ENCODE results near the gene COL16A1. TPM values are rescaled to one million over a fixed set of nuclear protein-coding genes. Genes with fewer than 3 reads are reported as not detected.
A peak's percentile ranks its signal among the peaks of the same experiment; 100 is the strongest.

COL16A1 gene
- total RNA-seq, 6 donors from 2014 or later = 15.2 to 103 (median 40.7) TPM

- 68 to 73% methylated on average over 4 of the region's 4 CpGs for WGBS, 2 donors
- Histone ChIP-seq H3K4me3 (no peak overlapping the region), H3K4me1 (peaks cover 59 to 84% (median 66%) of the 10 kb centered on the region in 4 donors), H3K27me3 (no peaks in the 10 kb centered on the region), H3K9me3 (no peaks in the 10 kb centered on the region), H3K36me3 (no peaks in the 10 kb centered on the region), H3K27ac (peak overlapping the region in 1 of 4 donors; percentile 50)
- TF ChIP-seq POLR2A (IDR thresholded peaks at IDR 0.05) (no peak), EP300 (IDR thresholded peaks at IDR 0.05) (no peak), POLR2AphosphoS5 (IDR thresholded peaks at IDR 0.05) (no peak), CTCF (IDR thresholded peaks at IDR 0.05) (no peak)
- DNase-seq (no peak), ATAC-seq (ENCODE audit: low FRiP score in 2 of 2) (no peak)
These were observed 62.9 kb downstream of the COL16A1 start for GRCh38 chr1:31640964-31641363.

GRCh38 chr1:31640179-31640578, 63.6 kb downstream of the COL16A1 start:
- H3K36me3 ChIP-seq = peaks cover 0 to 2% (median under 1%) of the 10 kb centered on the region in 4 donors
- no peak for ATAC-seq (ENCODE audit: low FRiP score in 2 of 2)
- H3K27ac ChIP-seq = peak overlapping the region in 2 of 4 donors; percentile 50 to 60

GRCh38 chr1:31639543-31639942, 64.3 kb downstream of the COL16A1 start:
- DNase-seq = no peak
- no peak for ATAC-seq (ENCODE audit: low FRiP score in 2 of 2)
- Histone ChIP-seq H3K9me3 (no peaks in the 10 kb centered on the region), H3K4me3 (no peak overlapping the region), H3K27ac (peak overlapping the region in 2 of 4 donors; percentile 50 to 60), H3K36me3 (peaks cover 0 to 8% (median 4%) of the 10 kb centered on the region in 4 donors), H3K27me3 (no peaks in the 10 kb centered on the region), H3K4me1 (peaks cover 52 to 79% (median 60%) of the 10 kb centered on the region in 4 donors)
- WGBS, 2 donors = 46 to 52% methylated on average over 4 to 5 of the region's 5 CpGs
- TF ChIP-seq POLR2A (IDR thresholded peaks at IDR 0.05) = no peak

More at GRCh38 chr1:31640179-31640578, 63.6 kb downstream of the COL16A1 start:
- Histone ChIP-seq H3K4me3 (no peak overlapping the region), H3K9me3 (no peaks in the 10 kb centered on the region), H3K27me3 (no peaks in the 10 kb centered on the region), H3K4me1 (peaks cover 52 to 79% (median 60%) of the 10 kb centered on the region in 4 donors)
- no peak for DNase-seq
- no peak for TF ChIP-seq POLR2A (IDR thresholded peaks at IDR 0.05)
- no peak for TF ChIP-seq POLR2AphosphoS5 (IDR thresholded peaks at IDR 0.05)
- TF ChIP-seq EP300 (IDR thresholded peaks at IDR 0.05) = no peak
- TF ChIP-seq CTCF (IDR thresholded peaks at IDR 0.05) = no peak

GRCh38 chr1:31637915-31638673, 65.7 kb downstream of the COL16A1 start:
- 50 to 63% methylated on average over 5 of the region's 5 CpGs for WGBS, 2 donors
- peaks cover 0 to 23% (median 13%) of the 10 kb centered on the region in 4 donors for H3K36me3 ChIP-seq
- no peaks in the 10 kb centered on the region for H3K9me3 ChIP-seq
- H3K4me1 ChIP-seq = peaks cover 43 to 69% (median 50%) of the 10 kb centered on the region in 4 donors
- no peak for TF ChIP-seq EP300 (IDR thresholded peaks at IDR 0.05)
- no peak for TF ChIP-seq POLR2A (IDR thresholded peaks at IDR 0.05)
- no peak for TF ChIP-seq POLR2AphosphoS5 (IDR thresholded peaks at IDR 0.05)
- TF ChIP-seq CTCF (IDR thresholded peaks at IDR 0.05) = no peak
- H3K4me3 ChIP-seq = no peak overlapping the region
- ATAC-seq (ENCODE audit: low FRiP score in 2 of 2) = no peak
- H3K27me3 ChIP-seq = no peaks in the 10 kb centered on the region
- peak overlapping the region in 3 of 4 donors; percentile 35 to 60 (median 44) for H3K27ac ChIP-seq
- no peak for DNase-seq

- H3K36me3 ChIP-seq = peaks cover 5 to 73% (median 60%) of the 10 kb centered on the region in 4 donors
- H3K4me1 ChIP-seq = peaks cover 7 to 44% (median 20%) of the 10 kb centered on the region in 4 donors
- peak in 1 of 2 donors; percentile 64 for DNase-seq
These were observed 70.7 kb downstream of the COL16A1 start for GRCh38 chr1:31633117-31633516.

More at GRCh38 chr1:31633117-31633516, 70.7 kb downstream of the COL16A1 start:
- TF ChIP-seq POLR2A (IDR thresholded peaks at IDR 0.05) (no peak), CTCF (IDR thresholded peaks at IDR 0.05) (peak in 4 of 6 experiments; percentile 23 to 37 (median 32)), POLR2AphosphoS5 (IDR thresholded peaks at IDR 0.05) (no peak)
- Histone ChIP-seq H3K9me3 (no peaks in the 10 kb centered on the region), H3K27me3 (no peaks in the 10 kb centered on the region), H3K27ac (peak overlapping the region in 2 of 4 donors; percentile 14 to 19), H3K4me3 (no peak overlapping the region)
- WGBS, 2 donors = 64 to 71% methylated on average over 4 of the region's 4 CpGs
- no peak for ATAC-seq (ENCODE audit: low FRiP score in 2 of 2)
